Measurements from ENCODE around the gene HOXA11.

GRCh38 chr7:27182861-27183681 lies 2.0 kb downstream of the HOXA11 start:
- TF ChIP-seq TOX (CRISPR knock-in tag; IDR thresholded peaks at IDR 0.05; ENCODE audit: borderline replicate concordance), result no peak
- no peak for TF ChIP-seq ZC3H10 (CRISPR knock-in tag; IDR thresholded peaks at IDR 0.05)
- TF ChIP-seq ZFP30 (CRISPR knock-in tag; IDR thresholded peaks at IDR 0.05), result no peak
- TF ChIP-seq ISL1 (CRISPR knock-in tag; IDR thresholded peaks at IDR 0.05), result no peak
- no peak for TF ChIP-seq ARNTL (CRISPR knock-in tag; IDR thresholded peaks at IDR 0.05; ENCODE audit: borderline replicate concordance, low read depth)
- no peak for TF ChIP-seq TSHZ2 (CRISPR knock-in tag; IDR thresholded peaks at IDR 0.05)
- no peak for TF ChIP-seq PATZ1 (CRISPR knock-in tag; IDR thresholded peaks at IDR 0.05; ENCODE audit: borderline replicate concordance)
- TF ChIP-seq CSDC2 (CRISPR knock-in tag; IDR thresholded peaks at IDR 0.05), result no peak
- TF ChIP-seq CSRNP3 (CRISPR knock-in tag; IDR thresholded peaks at IDR 0.05), result no peak

All from SK-N-SH treated with all-trans-retinoic acid at 6 μM for 48 hours (cell line).